Loucy (cell line): ENCODE data around the gene THADA.

Experiments used
- CTCF ChIP-seq: fragments of 200-600 bp; sonication (generic); conservative IDR thresholded peaks from 2 replicates; pipeline ENCODE4 v1.5.1; 2014; ENCODE audit warnings: mild to moderate bottlenecking, antibody characterized with exemption, low read length
- EZH2phosphoT487 ChIP-seq: fragments of 200-600 bp; IDR thresholded peaks from 2 replicates; pipeline ENCODE4 v1.6.1; 2018; ENCODE audit warnings: antibody characterized with exemption, mild to moderate bottlenecking, moderate library complexity, borderline replicate concordance

- TF ChIP-seq CTCF (no peak), EZH2phosphoT487 (no peak)
Observed at GRCh38 chr2:43473767-43474166, 122.1 kb downstream of the THADA start.
